Bronchial epithelial cell (primary cell): ENCODE measurements around the gene PTGER1. TPM values are rescaled to one million over a fixed set of nuclear protein-coding genes. Genes with fewer than 3 reads are reported as not detected.

Experiments
- DNase-seq: peaks from one replicate; pipeline ENCODE4 v3.0.0-alpha.2; 2010; ENCODE audit warnings: low read depth
- FAIRE-seq: peaks from 2 replicates; lab custom pipeline; 2011; peaks lifted over from hg19 to GRCh38; lab: Jason Lieb, UNC
- H3K27me3 ChIP-seq: 2 replicates; pipeline ENCODE4 v1.5.1; 2011; ENCODE audit warnings: low read length; ENCODE audit not compliant: control insufficient read depth, insufficient read depth
- H3K36me3 ChIP-seq: 2 replicates; pipeline ENCODE4 v1.5.1; 2011; ENCODE audit warnings: low read length; ENCODE audit not compliant: control insufficient read depth, insufficient read depth
- H3K4me3 ChIP-seq: 2 replicates; pipeline ENCODE4 v1.5.1; 2011; ENCODE audit warnings: mild to moderate bottlenecking, low read depth, low read length, control low read depth
- total RNA-seq: library from RNA; depleted of rRNA; stranded (reverse); fragments of >200 nt; gene quantifications from 2 replicates; pipeline ENCODE4 v1.2.1, GENCODE V29; 2014
- TF ChIP-seq, protein P1 (sequence below): IDR thresholded peaks from 2 replicates; pipeline ENCODE4 v1.5.1; 2011; ENCODE audit warnings: mild to moderate bottlenecking, moderate library complexity, low read length, control low read depth, inconsistent platforms; ENCODE audit not compliant: insufficient read depth, severe bottlenecking

PTGER1 gene
- total RNA-seq, 1 donor from 2014 or later: 2.6 TPM

DNA sequence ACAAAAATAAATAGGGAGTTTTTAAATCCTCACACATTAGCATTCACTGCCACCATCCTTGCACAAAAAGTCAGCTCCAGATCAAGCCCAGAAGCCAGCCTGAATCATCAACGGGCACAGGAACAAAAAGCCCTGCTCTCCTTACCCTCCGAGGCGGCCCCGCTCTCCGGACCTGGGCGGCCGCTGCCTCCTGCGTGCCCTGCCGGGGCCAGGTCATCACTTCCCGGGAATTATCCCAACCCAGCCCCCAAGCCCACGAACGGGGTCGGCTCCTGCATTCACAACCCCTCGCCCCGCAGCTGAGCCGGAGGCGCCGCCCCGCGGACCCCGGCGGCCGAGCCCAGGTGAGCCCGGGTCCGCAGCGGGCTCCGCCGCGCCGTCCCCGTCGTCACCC is 42.3 kb upstream of the PTGER1 start:
- H3K36me3 ChIP-seq: peaks cover 21% of the 10 kb centered on the region
- FAIRE-seq (no peak), DNase-seq (no peak)
- no peaks in the 10 kb centered on the region for H3K27me3 ChIP-seq
- peak overlapping the region; percentile 95 for H3K4me3 ChIP-seq
- TF ChIP-seq, protein P1, sequence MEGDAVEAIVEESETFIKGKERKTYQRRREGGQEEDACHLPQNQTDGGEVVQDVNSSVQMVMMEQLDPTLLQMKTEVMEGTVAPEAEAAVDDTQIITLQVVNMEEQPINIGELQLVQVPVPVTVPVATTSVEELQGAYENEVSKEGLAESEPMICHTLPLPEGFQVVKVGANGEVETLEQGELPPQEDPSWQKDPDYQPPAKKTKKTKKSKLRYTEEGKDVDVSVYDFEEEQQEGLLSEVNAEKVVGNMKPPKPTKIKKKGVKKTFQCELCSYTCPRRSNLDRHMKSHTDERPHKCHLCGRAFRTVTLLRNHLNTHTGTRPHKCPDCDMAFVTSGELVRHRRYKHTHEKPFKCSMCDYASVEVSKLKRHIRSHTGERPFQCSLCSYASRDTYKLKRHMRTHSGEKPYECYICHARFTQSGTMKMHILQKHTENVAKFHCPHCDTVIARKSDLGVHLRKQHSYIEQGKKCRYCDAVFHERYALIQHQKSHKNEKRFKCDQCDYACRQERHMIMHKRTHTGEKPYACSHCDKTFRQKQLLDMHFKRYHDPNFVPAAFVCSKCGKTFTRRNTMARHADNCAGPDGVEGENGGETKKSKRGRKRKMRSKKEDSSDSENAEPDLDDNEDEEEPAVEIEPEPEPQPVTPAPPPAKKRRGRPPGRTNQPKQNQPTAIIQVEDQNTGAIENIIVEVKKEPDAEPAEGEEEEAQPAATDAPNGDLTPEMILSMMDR: no peak

DNA sequence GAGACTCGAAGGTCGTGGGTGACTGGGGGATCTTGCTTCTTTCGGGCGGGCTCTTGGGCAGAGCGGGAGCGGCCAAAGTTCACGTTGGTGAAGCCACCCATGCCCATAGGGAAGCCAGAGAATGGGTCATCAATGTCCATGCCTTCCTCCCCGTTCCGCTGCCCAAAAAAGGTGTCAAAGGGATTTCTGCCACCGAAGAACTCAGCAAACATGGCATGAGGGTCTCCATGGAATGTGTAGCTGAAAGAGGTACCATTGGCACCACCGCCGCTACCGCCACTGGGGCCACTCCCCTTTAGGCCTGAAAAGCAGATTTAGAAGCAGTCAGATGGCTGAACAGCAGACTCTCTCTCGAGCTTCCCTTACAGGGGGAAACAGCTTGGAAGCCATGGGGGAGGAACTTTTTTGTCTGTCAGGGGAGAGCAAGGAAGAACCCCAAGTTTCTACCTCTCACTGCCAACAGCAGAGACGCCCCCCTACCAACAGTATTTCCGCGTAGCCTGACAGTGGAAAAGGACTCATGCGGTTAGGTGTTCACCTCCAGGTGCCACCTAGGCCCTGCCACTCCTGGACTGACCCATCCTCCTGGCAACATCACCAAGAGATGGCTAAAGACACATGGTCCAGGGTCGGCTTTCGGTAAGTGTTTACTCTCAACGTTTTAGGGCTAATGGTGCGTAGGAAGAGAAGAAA is 41.7 kb upstream of the PTGER1 start:
- DNase-seq (no peak), FAIRE-seq (no peak)
- TF ChIP-seq, protein P1: no peak
- no peaks in the 10 kb centered on the region for H3K27me3 ChIP-seq
- peak overlapping the region; percentile 95 for H3K4me3 ChIP-seq
- H3K36me3 ChIP-seq: peaks cover 21% of the 10 kb centered on the region

GRCh38 chr19:14516048-14516534 is 40.9 kb upstream of the PTGER1 start:
- TF ChIP-seq, protein P1: peak; percentile 26
- H3K36me3 ChIP-seq: peaks cover 21% of the 10 kb centered on the region
- H3K27me3 ChIP-seq: no peaks in the 10 kb centered on the region
- no peak for DNase-seq
- FAIRE-seq: no peak
- peak overlapping the region; percentile 95 for H3K4me3 ChIP-seq

- FAIRE-seq: no peak
- TF ChIP-seq, protein P1: no peak
- DNase-seq: no peak
- Histone ChIP-seq H3K36me3 (peaks cover 21% of the 10 kb centered on the region), H3K4me3 (peak overlapping the region; percentile 95), H3K27me3 (no peaks in the 10 kb centered on the region)
These were observed 40.4 kb upstream of the PTGER1 start for GRCh38 chr19:14515501-14516047.

DNA sequence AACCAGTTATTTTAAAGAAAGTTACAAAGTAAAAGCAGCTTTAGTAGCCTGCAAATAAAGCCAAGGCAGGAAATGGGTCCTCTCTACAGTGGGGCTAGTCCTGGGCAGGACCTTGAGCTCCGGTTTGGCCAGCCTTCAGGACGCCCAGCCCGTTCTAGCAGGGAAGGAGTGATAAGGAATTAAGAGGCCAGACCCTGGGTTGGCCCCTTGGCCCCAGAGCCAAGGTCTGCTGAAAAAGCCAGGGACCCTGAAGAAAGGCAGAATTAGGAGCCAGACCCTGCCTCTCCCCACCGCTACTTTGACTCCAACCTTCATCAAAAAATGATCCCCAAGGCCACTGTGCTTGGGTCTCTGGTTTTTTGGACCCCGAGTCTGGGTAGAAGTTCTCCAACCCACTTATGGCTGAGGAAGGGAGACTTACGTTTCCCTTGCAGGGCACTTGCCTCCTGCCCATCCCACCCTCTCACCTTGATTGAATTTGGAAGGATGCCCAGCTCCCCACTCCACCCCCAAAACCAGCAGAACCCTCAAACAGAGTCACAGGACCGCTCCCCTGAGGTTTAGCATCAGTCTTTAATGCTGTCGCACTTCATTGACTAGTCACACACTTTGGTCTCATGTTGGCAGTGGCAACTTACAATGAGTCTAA is 39.2 kb upstream of the PTGER1 start:
- TF ChIP-seq, protein P1: no peak
- no peak for DNase-seq
- Histone ChIP-seq H3K4me3 (no peak overlapping the region), H3K36me3 (peaks cover 21% of the 10 kb centered on the region), H3K27me3 (no peaks in the 10 kb centered on the region)
- no peak for FAIRE-seq
